Common myeloid progenitor, CD34-positive (primary cell): ENCODE results near the gene BANP.
"Not testable (repeated sequence)": the region's sequence is repeated elsewhere in the genome, so short reads cannot be mapped to it uniquely, and the experiment has no call there.

ENCODE experiments used
- CTCF ChIA-PET: fragments of 350-600 bp; sonication (Branson Sonifier 250); formaldehyde crosslinking; loops from one replicate; lab custom pipeline; 2021; ENCODE audit warnings: antibody characterized with exemption; lab: Charles Lee
- POLR2A ChIA-PET: fragments of 350-600 bp; sonication (Branson Sonifier 250); formaldehyde crosslinking; loops from one replicate; lab custom pipeline; 2021; ENCODE audit warnings: antibody characterized with exemption; lab: Charles Lee
- DNase-seq, 3 donors: peaks; one replicate each; pipeline versions ENCODE4 v3.0.0 to v3.0.0-alpha.2; 2013
- H3K27ac ChIP-seq, 2 experiments: 1 replicate in 1 of 2; 2 replicates in 1 of 2; pipeline ENCODE4 v1.7.0; 2013; ENCODE audit warnings: inconsistent platforms in 2 of 2, low read length in 2 of 2, mild to moderate bottlenecking in 2 of 2, low read depth in 1 of 2, moderate library complexity in 1 of 2; ENCODE audit not compliant: severe bottlenecking in 2 of 2, insufficient read depth in 1 of 2, poor library complexity in 1 of 2
- H3K27me3 ChIP-seq, 5 experiments: replicated peaks in 2 of 5; 1 replicate in 3 of 5; 2 replicates in 2 of 5; pipeline versions ENCODE4 v1.6.1 to v1.7.0; 2013; ENCODE audit warnings: low read length in 4 of 5, mild to moderate bottlenecking in 2 of 5, moderate library complexity in 2 of 5, inconsistent platforms in 1 of 5; ENCODE audit not compliant: insufficient read depth in 5 of 5, control insufficient read depth in 4 of 5
- H3K36me3 ChIP-seq, 4 experiments: 1 replicate in 2 of 4; 2 replicates in 2 of 4; pipeline versions ENCODE4 v1.6.1 to v1.7.0; 2013; ENCODE audit warnings: low read length in 3 of 4, control low read depth in 1 of 4, mild to moderate bottlenecking in 1 of 4; ENCODE audit not compliant: control insufficient read depth in 4 of 4, insufficient read depth in 4 of 4
- H3K4me1 ChIP-seq, 4 experiments: 1 replicate in 3 of 4; 2 replicates in 1 of 4; pipeline versions ENCODE4 v1.6.1 to v1.7.1; 2013; ENCODE audit warnings: low read length in 3 of 4, mild to moderate bottlenecking in 3 of 4, control low read depth in 1 of 4, inconsistent platforms in 1 of 4, moderate library complexity in 1 of 4; ENCODE audit not compliant: control insufficient read depth in 4 of 4, insufficient read depth in 4 of 4; ENCODE audit errors: control extremely low read depth in 1 of 4
- H3K4me3 ChIP-seq, 7 experiments: 1 replicate in 4 of 7; 2 replicates in 3 of 7; pipeline versions ENCODE4 v1.5.1 to v1.7.0; 2013; ENCODE audit warnings: mild to moderate bottlenecking in 7 of 7, low read length in 6 of 7, moderate library complexity in 6 of 7, inconsistent platforms in 2 of 7, low read depth in 2 of 7, control low read depth in 1 of 7; ENCODE audit not compliant: insufficient read depth in 4 of 7, control insufficient read depth in 1 of 7; ENCODE audit errors: extremely low read depth in 1 of 7
- H3K9me3 ChIP-seq, 5 experiments: 1 replicate in 4 of 5; 2 replicates in 1 of 5; pipeline versions ENCODE4 v1.6.1 to v1.7.1; 2013; ENCODE audit warnings: low read length in 4 of 5, mild to moderate bottlenecking in 2 of 5, inconsistent platforms in 1 of 5, low read depth in 1 of 5, moderate library complexity in 1 of 5; ENCODE audit not compliant: control insufficient read depth in 4 of 5, insufficient read depth in 2 of 5; ENCODE audit errors: control extremely low read depth in 1 of 5
- WGBS: methylation state at CpG from one replicate; pipeline ENCODE4 v1.1.5; 2013; ENCODE audit not compliant: insufficient coverage; 5-methylcytosine and 5-hydroxymethylcytosine counted together

Gene BANP

GRCh38 chr16:88072571-88073001 is 121.4 kb downstream of the BANP start:
- WGBS, result 94% methylated on average over 23 of the region's 23 CpGs
- Histone ChIP-seq H3K9me3 (no peaks in the 10 kb centered on the region), H3K27me3 (no peaks in the 10 kb centered on the region), H3K4me3 (no peak overlapping the region), H3K36me3 (peaks cover 8 to 61% (median 35%) of the 10 kb centered on the region in 4 experiments), H3K27ac (no peak overlapping the region), H3K4me1 (peaks cover 0 to 3% (median 0%) of the 10 kb centered on the region in 4 experiments)
- DNase-seq, result no peak
- ChIA-PET POLR2A (no interaction called here), CTCF (no interaction called here)

DNA sequence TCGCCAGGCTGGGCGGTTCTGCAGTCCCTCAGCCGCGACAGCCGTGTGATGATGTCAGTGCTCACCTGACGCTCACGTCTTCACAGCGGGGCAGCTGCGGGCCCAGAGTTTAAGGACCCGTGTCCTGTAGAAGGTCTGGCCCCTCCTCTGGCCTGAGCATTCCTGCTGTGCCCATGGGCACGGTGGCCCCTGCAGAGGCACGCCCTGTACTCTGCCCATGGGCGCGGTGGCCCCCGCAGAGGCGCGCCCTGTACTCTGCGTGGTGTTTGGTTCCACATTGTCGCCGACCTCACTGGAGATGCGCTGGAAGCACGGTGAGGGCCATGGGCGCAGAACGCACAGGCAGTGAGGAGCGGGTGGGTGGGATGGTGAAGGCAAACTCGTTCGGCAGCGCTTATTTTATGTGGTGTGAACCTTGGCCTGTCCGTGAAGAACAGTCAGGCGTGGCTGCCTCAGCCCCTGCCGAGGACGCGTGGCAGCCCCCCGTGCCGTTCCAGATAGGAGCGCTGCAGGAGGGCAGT is 122.0 kb downstream of the BANP start:
- H3K36me3 ChIP-seq, result peaks cover 8 to 66% (median 37%) of the 10 kb centered on the region in 4 experiments
- POLR2A ChIA-PET, result no interaction called here
- H3K27me3 ChIP-seq, result no peaks in the 10 kb centered on the region
- CTCF ChIA-PET, result no interaction called here
- peaks cover 0 to 3% (median 0%) of the 10 kb centered on the region in 4 experiments for H3K4me1 ChIP-seq
- no peak overlapping the region for H3K27ac ChIP-seq
- no peaks in the 10 kb centered on the region for H3K9me3 ChIP-seq
- WGBS, result 96% methylated on average over 35 of the region's 36 CpGs
- DNase-seq, result no peak
- H3K4me3 ChIP-seq, result no peak overlapping the region

GRCh38 chr16:88074041-88074440 is 122.8 kb downstream of the BANP start:
- CTCF ChIA-PET, result interaction anchor here (0.7 kb wide), 1 partner anchor 13 kb away, joined by 3 read pairs; no protein-coding TSS in a partner anchor
- Histone ChIP-seq H3K27ac (no peak overlapping the region), H3K4me1 (peaks cover 0 to 1% (median 0%) of the 10 kb centered on the region in 4 experiments), H3K9me3 (no peaks in the 10 kb centered on the region), H3K27me3 (no peaks in the 10 kb centered on the region), H3K4me3 (no peak overlapping the region), H3K36me3 (peaks cover 8 to 70% (median 40%) of the 10 kb centered on the region in 4 experiments)
- no peak for DNase-seq
- 100% methylated on average over 6 of the region's 6 CpGs for WGBS
- POLR2A ChIA-PET, result no interaction called here

DNA sequence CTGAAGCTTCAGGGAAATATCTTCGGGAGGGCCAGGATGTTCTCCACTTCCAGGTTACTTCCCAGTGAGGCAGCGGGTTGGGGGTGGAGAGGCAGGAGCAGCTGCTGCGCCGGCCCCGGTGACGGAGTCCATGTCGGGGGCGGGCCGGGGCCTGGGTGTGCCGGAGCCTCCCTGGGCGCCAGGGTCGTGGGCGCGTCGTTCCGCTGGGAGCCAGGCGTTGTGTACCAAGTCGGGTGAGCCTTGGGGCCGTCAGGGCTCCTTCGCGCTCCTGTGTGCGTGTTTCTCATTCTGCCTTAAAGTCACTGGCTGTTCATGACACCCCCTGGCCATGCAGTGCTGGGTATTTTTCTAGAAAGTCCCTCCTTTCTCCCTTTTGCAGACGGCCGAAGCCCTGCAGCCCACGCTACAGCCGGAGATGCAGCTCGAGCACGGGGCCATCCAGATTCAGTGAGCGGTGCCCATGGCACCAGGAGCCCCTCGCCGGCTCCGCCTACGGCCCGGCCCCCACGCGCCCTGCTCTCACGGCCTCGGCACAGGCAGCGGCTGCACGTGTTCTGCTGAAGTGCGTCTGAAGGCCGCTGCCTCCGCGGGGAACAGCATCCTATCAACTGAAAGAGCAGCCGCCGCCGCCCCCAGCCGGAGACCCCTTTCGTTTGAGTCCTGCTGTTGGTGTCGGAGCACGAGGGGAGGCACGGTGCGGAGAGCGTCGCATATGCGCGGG is 125.1 kb downstream of the BANP start:
- Histone ChIP-seq H3K27ac (no peak overlapping the region), H3K4me3 (no peak overlapping the region), H3K4me1 (no peaks in the 10 kb centered on the region), H3K9me3 (no peaks in the 10 kb centered on the region), H3K36me3 (peaks cover 6 to 55% (median 30%) of the 10 kb centered on the region in 4 experiments), H3K27me3 (no peaks in the 10 kb centered on the region)
- 97% methylated on average over 48 of the region's 57 CpGs for WGBS
- DNase-seq, result no peak
- ChIA-PET POLR2A (no interaction called here), CTCF (interaction anchor here (1.2 kb wide), 1 partner anchor 27 kb away, joined by 3 read pairs; no protein-coding TSS in a partner anchor)

DNA sequence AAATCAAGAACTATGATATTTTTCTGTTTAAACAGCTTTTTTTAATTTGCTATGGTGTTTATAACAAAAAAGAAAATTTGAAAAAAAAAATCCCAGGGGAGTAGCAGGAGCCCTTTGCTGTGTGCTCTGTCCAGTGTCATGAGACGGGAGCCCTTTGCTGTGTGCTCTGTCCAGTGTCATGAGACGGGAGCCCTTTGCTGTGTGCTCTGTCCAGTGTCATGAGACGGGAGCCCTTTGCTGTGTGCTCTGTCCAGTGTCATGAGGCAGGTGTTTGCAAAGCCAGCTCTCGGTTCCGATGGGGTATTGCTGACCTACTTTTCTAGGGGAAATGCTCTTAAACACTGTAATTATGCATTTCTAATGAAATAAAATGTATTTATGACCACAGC is 125.7 kb downstream of the BANP start:
- H3K27ac ChIP-seq, H3K4me1 ChIP-seq, CTCF ChIA-PET, H3K9me3 ChIP-seq, H3K4me3 ChIP-seq, POLR2A ChIA-PET, H3K27me3 ChIP-seq, DNase-seq: not testable (repeated sequence)
- peaks cover 6 to 50% (median 28%) of the 10 kb centered on the region in 4 experiments for H3K36me3 ChIP-seq
- 96% methylated on average over 3 of the region's 5 CpGs for WGBS

DNA sequence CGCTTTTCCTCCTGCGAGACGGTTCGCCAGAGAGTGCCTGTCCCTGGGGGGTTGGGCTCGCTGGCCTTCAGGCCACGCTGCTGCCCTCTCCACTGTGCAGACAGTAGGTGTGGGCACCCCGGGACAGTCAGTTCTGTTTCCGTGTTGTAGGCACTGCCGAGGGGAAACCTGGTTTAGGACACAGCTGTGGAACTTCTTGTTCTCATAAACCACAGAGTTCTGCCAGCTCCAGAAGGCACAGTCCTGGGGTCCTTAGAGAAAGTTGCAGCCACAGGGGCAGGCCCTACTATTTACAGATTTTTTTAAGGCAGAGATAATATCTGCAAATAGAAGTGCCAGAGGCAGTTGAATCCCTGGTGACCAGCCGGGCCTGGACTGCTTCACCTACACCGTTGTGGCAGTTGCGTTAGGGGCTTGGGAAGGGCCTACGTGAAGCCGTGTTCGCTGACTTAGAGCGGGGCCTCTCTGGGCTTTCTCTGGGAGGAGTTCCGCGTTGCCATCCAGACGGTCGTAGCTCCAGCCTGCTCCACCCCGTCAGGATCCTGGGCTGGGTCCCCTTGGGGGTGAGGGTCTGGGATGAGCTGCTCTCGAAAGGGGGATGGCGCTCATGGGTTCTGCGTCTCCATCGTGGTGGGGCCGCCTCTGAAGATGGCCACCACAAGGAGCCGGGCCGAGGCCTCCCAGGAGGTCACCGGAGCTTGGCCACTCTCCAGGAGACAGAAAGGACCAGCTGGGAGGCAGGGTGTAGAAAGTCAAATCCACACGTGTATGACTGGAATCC is 126.3 kb downstream of the BANP start:
- POLR2A ChIA-PET, result no interaction called here
- H3K9me3 ChIP-seq, result no peaks in the 10 kb centered on the region
- no peak overlapping the region for H3K27ac ChIP-seq
- H3K4me1 ChIP-seq, result no peaks in the 10 kb centered on the region
- 92% methylated on average over 23 of the region's 30 CpGs for WGBS
- H3K4me3 ChIP-seq, result no peak overlapping the region
- DNase-seq, result no peak
- CTCF ChIA-PET, result no interaction called here
- H3K36me3 ChIP-seq, result peaks cover 6 to 47% (median 26%) of the 10 kb centered on the region in 4 experiments
- no peaks in the 10 kb centered on the region for H3K27me3 ChIP-seq
